Neural cell (in vitro differentiated cells): ENCODE results near the gene ENG. TPM values are rescaled to one million over a fixed set of nuclear protein-coding genes. Genes with fewer than 3 reads are reported as not detected.

ENCODE experiments used
- H2AFZ ChIP-seq: fragments of 200-600, 300-800 bp; sonication (generic), shearing (Covaris generic); 2 replicates; pipeline ENCODE4 v1.6.0; 2014; ENCODE audit warnings: low read depth, mild to moderate bottlenecking, antibody characterized with exemption, low read length, moderate library complexity
- H3F3A ChIP-seq: fragments of 200-600 bp; shearing (Covaris generic); 2 replicates; pipeline ENCODE4 v1.6.1; 2016; ENCODE audit warnings: mild to moderate bottlenecking, moderate library complexity, mixed read lengths, antibody characterized with exemption, low read length; ENCODE audit not compliant: insufficient read depth, poor library complexity, severe bottlenecking
- H3K27ac ChIP-seq: fragments of 200-600, 300-800 bp; sonication (generic), shearing (Covaris generic); 2 replicates; pipeline ENCODE4 v1.5.1; 2014; ENCODE audit warnings: mild to moderate bottlenecking, low read length, moderate library complexity
- H3K27me3 ChIP-seq: fragments of 300-800, 200-600 bp; sonication (generic), shearing (Covaris generic); 2 replicates; pipeline ENCODE4 v1.6.0; 2014; ENCODE audit warnings: mild to moderate bottlenecking, low read depth, low read length, moderate library complexity; ENCODE audit not compliant: insufficient read depth
- H3K36me3 ChIP-seq: fragments of 300-800, 200-600 bp; sonication (generic), shearing (Covaris generic); 2 replicates; pipeline ENCODE4 v1.5.1; 2014; ENCODE audit warnings: mild to moderate bottlenecking, antibody characterized with exemption, low read length, moderate library complexity; ENCODE audit not compliant: insufficient read depth
- H3K4me2 ChIP-seq: fragments of 300-800, 200-600 bp; sonication (generic), shearing (Covaris generic); 2 replicates; pipeline ENCODE4 v1.6.0; 2014; ENCODE audit warnings: mild to moderate bottlenecking, low read length
- H3K4me3 ChIP-seq: fragments of 300-800, 200-600 bp; sonication (generic), shearing (Covaris generic); 2 replicates; pipeline ENCODE4 v1.5.1; 2014; ENCODE audit warnings: mild to moderate bottlenecking, low read length, moderate library complexity
- H3K79me2 ChIP-seq: fragments of 200-600 bp; shearing (Covaris generic); replicated peaks from 2 replicates; pipeline ENCODE4 v1.6.0; 2014; ENCODE audit warnings: mild to moderate bottlenecking, low read length, moderate library complexity; ENCODE audit not compliant: insufficient read depth
- H3K9ac ChIP-seq: fragments of 300-800, 200-600 bp; sonication (generic), shearing (Covaris generic); 2 replicates; pipeline ENCODE4 v1.6.1; 2016; ENCODE audit warnings: mild to moderate bottlenecking, low read length, mixed read lengths
- H3K9me2 ChIP-seq: fragments of 200-600 bp; shearing (Covaris generic); 2 replicates; pipeline ENCODE4 v1.6.1; 2016; ENCODE audit warnings: mild to moderate bottlenecking, low read length, mixed read lengths; ENCODE audit not compliant: insufficient read depth
- H3K9me3 ChIP-seq: fragments of 200-600, 300-800 bp; sonication (generic), shearing (Covaris generic); 2 replicates; pipeline ENCODE4 v1.6.1; 2016; ENCODE audit warnings: mild to moderate bottlenecking, mixed run types, low read length, moderate library complexity, mixed read lengths
- H4K20me1 ChIP-seq: fragments of 200-600 bp; shearing (Covaris generic); 2 replicates; pipeline ENCODE4 v1.6.1; 2016; ENCODE audit warnings: mild to moderate bottlenecking, mixed run types; ENCODE audit not compliant: insufficient read depth
- CTCF ChIP-seq: fragments of 450-650 bp; IDR thresholded peaks from 2 replicates; pipeline ENCODE4 v1.5.1; 2014; ENCODE audit warnings: antibody characterized with exemption, mild to moderate bottlenecking, moderate library complexity; ENCODE audit not compliant: poor library complexity, severe bottlenecking
- EP300 ChIP-seq: fragments of 450-650 bp; conservative IDR thresholded peaks from 2 replicates; pipeline ENCODE4 v1.6.1; 2014; ENCODE audit warnings: antibody characterized with exemption, mild to moderate bottlenecking, moderate library complexity; ENCODE audit not compliant: poor library complexity, severe bottlenecking
- EZH2 ChIP-seq: fragments of 200-600, 300-800 bp; shearing (Covaris generic), sonication (generic); IDR thresholded peaks from 2 replicates; pipeline ENCODE4 v1.6.1; 2014; ENCODE audit warnings: antibody characterized with exemption, low read length, borderline replicate concordance, mild to moderate bottlenecking; ENCODE audit not compliant: insufficient read depth, poor library complexity, severe bottlenecking
- MXI1 ChIP-seq: fragments of 450-650 bp; conservative IDR thresholded peaks from 2 replicates; pipeline ENCODE4 v1.6.1; 2014; ENCODE audit warnings: antibody characterized with exemption, mild to moderate bottlenecking; ENCODE audit not compliant: poor library complexity, severe bottlenecking
- POLR2AphosphoS5 ChIP-seq: IDR thresholded peaks from 2 replicates; pipeline ENCODE4 v1.6.1; 2012
- RAD21 ChIP-seq: fragments of 450-650 bp; conservative IDR thresholded peaks from 2 replicates; pipeline ENCODE4 v1.6.1; 2014; ENCODE audit warnings: antibody characterized with exemption, mild to moderate bottlenecking, moderate library complexity
- REST ChIP-seq: IDR thresholded peaks from 2 replicates; pipeline ENCODE4 v1.6.1; 2012; ENCODE audit warnings: borderline replicate concordance
- SMC3 ChIP-seq: fragments of 450-650 bp; conservative IDR thresholded peaks from 2 replicates; pipeline ENCODE4 v1.6.1; 2014; ENCODE audit warnings: antibody characterized with exemption, mild to moderate bottlenecking, moderate library complexity; ENCODE audit not compliant: poor library complexity
- TAF1 ChIP-seq: IDR thresholded peaks from 2 replicates; pipeline ENCODE4 v1.6.1; 2012; ENCODE audit warnings: low read depth
- polyA plus RNA-seq: library from polyadenylated mRNA; depleted of rRNA; stranded (reverse); fragments of >200 nt; gene quantifications from 2 replicates; pipeline ENCODE4 v1.2.3, GENCODE V29; 2014

Gene ENG
- polyA plus RNA-seq, 1 donor from 2014 or later = not detected

- H3K36me3 ChIP-seq = no peaks in the 10 kb centered on the region
- no peak overlapping the region for H3K27ac ChIP-seq
- H3K9me2 ChIP-seq = no peaks in the 10 kb centered on the region
- no peaks in the 10 kb centered on the region for H4K20me1 ChIP-seq
- no peaks in the 10 kb centered on the region for H3F3A ChIP-seq
- peaks cover 4% of the 10 kb centered on the region for H3K79me2 ChIP-seq
- TF ChIP-seq POLR2AphosphoS5 = no peak
- TF ChIP-seq CTCF = no peak
- no peak for TF ChIP-seq MXI1
- TF ChIP-seq TAF1 = no peak
- no peak for TF ChIP-seq SMC3
- TF ChIP-seq RAD21 = no peak
- TF ChIP-seq EZH2 = no peak
- no peak for TF ChIP-seq EP300
- TF ChIP-seq REST = no peak
- H3K4me2 ChIP-seq = no peak overlapping the region
- H3K9ac ChIP-seq = no peak overlapping the region
- H3K4me3 ChIP-seq = no peak overlapping the region
- H2AFZ ChIP-seq = no peak overlapping the region
- no peaks in the 10 kb centered on the region for H3K9me3 ChIP-seq
- no peaks in the 10 kb centered on the region for H3K27me3 ChIP-seq
These were observed 47.6 kb downstream of the ENG start for GRCh38 chr9:127806871-127807270.

- H3K27ac ChIP-seq = no peak overlapping the region
- no peaks in the 10 kb centered on the region for H3K36me3 ChIP-seq
- H4K20me1 ChIP-seq = no peaks in the 10 kb centered on the region
These were observed 48.8 kb downstream of the ENG start for GRCh38 chr9:127805620-127806019.

More at GRCh38 chr9:127805620-127806019, 48.8 kb downstream of the ENG start:
- Histone ChIP-seq H3K79me2 (peaks cover 4% of the 10 kb centered on the region), H3F3A (no peaks in the 10 kb centered on the region), H3K4me3 (no peak overlapping the region), H3K27me3 (no peaks in the 10 kb centered on the region), H3K9ac (no peak overlapping the region), H2AFZ (no peak overlapping the region), H3K9me3 (no peaks in the 10 kb centered on the region), H3K4me2 (no peak overlapping the region), H3K9me2 (no peaks in the 10 kb centered on the region)
- TF ChIP-seq REST (no peak), RAD21 (no peak), SMC3 (no peak), EP300 (no peak), POLR2AphosphoS5 (no peak), CTCF (no peak), TAF1 (no peak)
